ENCODE data around the gene SIRT5. TPM values are rescaled to one million over a fixed set of nuclear protein-coding genes. Genes with fewer than 3 reads are reported as not detected.

The SIRT5 gene
- polyA plus RNA-seq, 1 experiment: 5.3 TPM

- POLR2A ChIA-PET: no interaction called here
These were observed 63.6 kb downstream of the SIRT5 start for GRCh38 chr6:13638014-13638413.

GRCh38 chr6:13638626-13639025 is 64.2 kb downstream of the SIRT5 start:
- no peak for DNase-seq (ENCODE audit: low read depth, low spot score)
- Histone ChIP-seq H3K4me3 (ENCODE audit: low read depth, low read length) (no peak overlapping the region), H3K27me3 (ENCODE audit: control insufficient read depth, insufficient read depth, low read length) (no peaks in the 10 kb centered on the region), H3K27ac (ENCODE audit: low read depth, low read length) (no peak overlapping the region), H3K9me3 (ENCODE audit: control insufficient read depth, insufficient read depth, low read length) (no peaks in the 10 kb centered on the region)
- ChIA-PET POLR2A (no interaction called here), CTCF (no interaction called here)
- no peak for TF ChIP-seq CTCF (IDR thresholded peaks at IDR 0.05; ENCODE audit: low read depth, low read length)

More at GRCh38 chr6:13638014-13638413, 63.6 kb downstream of the SIRT5 start:
- H3K27ac ChIP-seq (ENCODE audit: low read depth, low read length): no peak overlapping the region
- no peaks in the 10 kb centered on the region for H3K27me3 ChIP-seq (ENCODE audit: control insufficient read depth, insufficient read depth, low read length)
- no peak for DNase-seq (ENCODE audit: low read depth, low spot score)
- CTCF ChIA-PET: interaction anchor here (0.7 kb wide), 1 partner anchor 23 kb away, joined by 5 read pairs; the partner anchor contains the start of gene NOL7
- H3K9me3 ChIP-seq (ENCODE audit: control insufficient read depth, insufficient read depth, low read length): no peaks in the 10 kb centered on the region
- TF ChIP-seq CTCF (IDR thresholded peaks at IDR 0.05; ENCODE audit: low read depth, low read length): no peak
- no peak overlapping the region for H3K4me3 ChIP-seq (ENCODE audit: low read depth, low read length)

GRCh38 chr6:13641315-13641714 is 66.9 kb downstream of the SIRT5 start:
- POLR2A ChIA-PET: no interaction called here
- no peak for DNase-seq (ENCODE audit: low read depth, low spot score)
- no peak overlapping the region for H3K27ac ChIP-seq (ENCODE audit: low read depth, low read length)

GRCh38 chr6:13643125-13643524 is 68.7 kb downstream of the SIRT5 start:
- H3K27me3 ChIP-seq (ENCODE audit: control insufficient read depth, insufficient read depth, low read length): no peaks in the 10 kb centered on the region
- H3K9me3 ChIP-seq (ENCODE audit: control insufficient read depth, insufficient read depth, low read length): no peaks in the 10 kb centered on the region
- DNase-seq (ENCODE audit: low read depth, low spot score): no peak
- TF ChIP-seq CTCF (IDR thresholded peaks at IDR 0.05; ENCODE audit: low read depth, low read length): no peak
- H3K4me3 ChIP-seq (ENCODE audit: low read depth, low read length): no peak overlapping the region
- CTCF ChIA-PET: no interaction called here
- POLR2A ChIA-PET: no interaction called here
- no peak overlapping the region for H3K27ac ChIP-seq (ENCODE audit: low read depth, low read length)

More at GRCh38 chr6:13641315-13641714, 66.9 kb downstream of the SIRT5 start:
- CTCF ChIA-PET: interaction anchor here (0.7 to 1.1 kb wide), 2 partner anchors 17 to 154 kb away, joined by 3 read pairs; no protein-coding TSS in a partner anchor
- no peak overlapping the region for H3K4me3 ChIP-seq (ENCODE audit: low read depth, low read length)
- no peak for TF ChIP-seq CTCF (IDR thresholded peaks at IDR 0.05; ENCODE audit: low read depth, low read length)
- no peaks in the 10 kb centered on the region for H3K9me3 ChIP-seq (ENCODE audit: control insufficient read depth, insufficient read depth, low read length)
- no peaks in the 10 kb centered on the region for H3K27me3 ChIP-seq (ENCODE audit: control insufficient read depth, insufficient read depth, low read length)

GRCh38 chr6:13648850-13649249 is 74.4 kb downstream of the SIRT5 start:
- Histone ChIP-seq H3K9me3 (ENCODE audit: control insufficient read depth, insufficient read depth, low read length) (no peaks in the 10 kb centered on the region), H3K27me3 (ENCODE audit: control insufficient read depth, insufficient read depth, low read length) (no peaks in the 10 kb centered on the region), H3K4me3 (ENCODE audit: low read depth, low read length) (no peak overlapping the region), H3K27ac (ENCODE audit: low read depth, low read length) (no peak overlapping the region)
- DNase-seq (ENCODE audit: low read depth, low spot score): no peak
- POLR2A ChIA-PET: interaction anchor here (0.7 kb wide), 1 partner anchor 286 kb away, joined by 8 read pairs; no protein-coding TSS in a partner anchor
- CTCF ChIA-PET: interaction anchor here (0.7 to 0.9 kb wide), 2 partner anchors 11 to 24 kb away, joined by 3 read pairs; no protein-coding TSS in a partner anchor
- TF ChIP-seq CTCF (IDR thresholded peaks at IDR 0.05; ENCODE audit: low read depth, low read length): no peak
